Endothelial cell of umbilical vein (primary cell): Measurements from ENCODE around the gene MCF2. TPM values are rescaled to one million over a fixed set of nuclear protein-coding genes. Genes with fewer than 3 reads are reported as not detected.

Experiments used
- BruUV-seq: library from RNA; stranded (reverse); fragments of 400-500 nt; replicated peaks from 2 replicates; lab custom pipeline; 2021; lab: Mats Ljungman, UMichigan
- CTCF ChIA-PET: fragments of 300-600, 350-600 bp; sonication (Branson Sonifier 250); formaldehyde crosslinking; loops from one replicate; lab custom pipeline; 2021; ENCODE audit warnings: antibody characterized with exemption, inconsistent platforms; lab: Charles Lee
- POLR2A ChIA-PET: fragments of 300-600, 350-600 bp; sonication (Branson Sonifier 250); formaldehyde crosslinking; loops from one replicate; lab custom pipeline; 2021; ENCODE audit warnings: antibody characterized with exemption, inconsistent platforms; lab: Charles Lee
- DNase-seq: peaks from one replicate; pipeline ENCODE4 v3.0.0-alpha.2; 2011; ENCODE audit warnings: low read depth, low spot score
- FAIRE-seq: peaks from 2 replicates; lab custom pipeline; 2011; peaks lifted over from hg19 to GRCh38; lab: Jason Lieb, UNC
- H2AFZ ChIP-seq: 2 replicates; pipeline ENCODE4 v1.6.0; 2012; ENCODE audit warnings: low read depth, low read length, control low read depth, inconsistent platforms
- H3K27ac ChIP-seq: 2 replicates; pipeline ENCODE4 v1.5.1; 2011; ENCODE audit warnings: low read depth, mild to moderate bottlenecking, control low read depth, low read length, moderate library complexity; ENCODE audit not compliant: insufficient read depth
- H3K27me3 ChIP-seq, 2 experiments: 2 replicates each; pipeline versions ENCODE4 v1.6.0 to v1.6.1; 2011; ENCODE audit warnings: low read length in 2 of 2, mixed read lengths in 1 of 2; ENCODE audit not compliant: control insufficient read depth in 2 of 2, insufficient read depth in 2 of 2
- H3K36me3 ChIP-seq, 2 experiments: 2 replicates in 1 of 2; 3 replicates in 1 of 2; pipeline ENCODE4 v1.5.1; 2011; ENCODE audit warnings: low read length in 2 of 2, mild to moderate bottlenecking in 1 of 2, moderate library complexity in 1 of 2; ENCODE audit not compliant: control insufficient read depth in 2 of 2, insufficient read depth in 2 of 2; ENCODE audit errors: extremely low read depth in 1 of 2
- H3K4me1 ChIP-seq: 3 replicates; pipeline ENCODE4 v1.5.1; 2011; ENCODE audit warnings: mild to moderate bottlenecking, low read length; ENCODE audit not compliant: control insufficient read depth, insufficient read depth; ENCODE audit errors: extremely low read depth
- H3K4me2 ChIP-seq: 2 replicates; pipeline ENCODE4 v1.6.1; 2011; ENCODE audit warnings: low read length, control low read depth, mixed read lengths; ENCODE audit not compliant: insufficient read depth
- H3K4me3 ChIP-seq, 3 experiments: fragments of 200-600 bp in 1 of 3; sonication (generic), shearing (Covaris generic) in 1 of 3; replicated peaks in 1 of 3; 2 replicates each; pipeline ENCODE4 v1.5.1; 2011 to 2016; ENCODE audit warnings: control low read depth in 3 of 3, low read length in 3 of 3, mild to moderate bottlenecking in 2 of 3, inconsistent platforms in 1 of 3, low read depth in 1 of 3, moderate library complexity in 1 of 3; ENCODE audit not compliant: insufficient read depth in 1 of 3
- H3K79me2 ChIP-seq: 2 replicates; pipeline ENCODE4 v1.6.0; 2012; ENCODE audit warnings: low read length, inconsistent platforms; ENCODE audit not compliant: control insufficient read depth, insufficient read depth
- H3K9ac ChIP-seq: replicated peaks from 2 replicates; pipeline ENCODE3; 2011; ENCODE audit warnings: low read length, control low read depth; ENCODE audit not compliant: insufficient read depth; ENCODE audit errors: extremely low read depth
- H3K9me1 ChIP-seq: replicated peaks from 3 replicates; pipeline ENCODE4 v1.6.0; 2011; ENCODE audit warnings: mild to moderate bottlenecking, low read length; ENCODE audit not compliant: control insufficient read depth, insufficient read depth; ENCODE audit errors: extremely low read depth
- H3K9me3 ChIP-seq: replicated peaks from 2 replicates; pipeline ENCODE4 v1.5.1; 2012; ENCODE audit warnings: low read length, inconsistent platforms; ENCODE audit not compliant: control insufficient read depth, insufficient read depth
- H4K20me1 ChIP-seq: replicated peaks from 2 replicates; pipeline ENCODE3; 2011; ENCODE audit warnings: mild to moderate bottlenecking, low read length; ENCODE audit not compliant: control insufficient read depth, insufficient read depth; ENCODE audit errors: extremely low read depth
- CTCF ChIP-seq, 2 donors: IDR thresholded peaks; 1 replicate in 1 of 2; 2 replicates in 1 of 2; pipeline ENCODE4 v1.5.1; 2011; ENCODE audit warnings: low read length in 2 of 2, mild to moderate bottlenecking in 2 of 2, moderate library complexity in 2 of 2, control low read depth in 1 of 2, inconsistent platforms in 1 of 2, low read depth in 1 of 2; ENCODE audit not compliant: insufficient read depth in 1 of 2; ENCODE audit errors: extremely low read depth in 1 of 2
- EZH2 ChIP-seq: IDR thresholded peaks from 2 replicates; pipeline ENCODE4 v1.6.1; 2012; ENCODE audit warnings: borderline replicate concordance, low read depth, mild to moderate bottlenecking, moderate library complexity, low read length, inconsistent platforms; ENCODE audit not compliant: severe bottlenecking
- FOS ChIP-seq: IDR thresholded peaks from 2 replicates; pipeline ENCODE4 v1.6.1; 2011; ENCODE audit warnings: mild to moderate bottlenecking, low read length, moderate library complexity, borderline replicate concordance; ENCODE audit not compliant: insufficient read depth
- GATA2 ChIP-seq: IDR thresholded peaks from 2 replicates; pipeline ENCODE4 v1.7.0; 2011; ENCODE audit warnings: low read depth, mild to moderate bottlenecking, moderate library complexity, mixed read lengths, low read length; ENCODE audit not compliant: insufficient read length, insufficient read depth
- JUN ChIP-seq: IDR thresholded peaks from 2 replicates; pipeline ENCODE4 v1.6.1; 2011; ENCODE audit warnings: borderline replicate concordance, low read depth; ENCODE audit not compliant: insufficient read length, insufficient read depth
- MAX ChIP-seq: IDR thresholded peaks from 2 replicates; pipeline ENCODE4 v1.6.1; 2011; ENCODE audit not compliant: insufficient read depth, insufficient read length
- MYC ChIP-seq: IDR thresholded peaks from one replicate; pipeline ENCODE4 v1.6.1; 2011; ENCODE audit warnings: mild to moderate bottlenecking, low read depth, low read length
- POLR2A ChIP-seq: IDR thresholded peaks from 2 replicates; pipeline ENCODE4 v1.6.1; 2012; ENCODE audit warnings: low read depth, mild to moderate bottlenecking, control low read depth, low read length
- POLR2AphosphoS5 ChIP-seq: IDR thresholded peaks from 2 replicates; pipeline ENCODE4 v1.6.1; 2012; ENCODE audit warnings: low read depth, mild to moderate bottlenecking, control low read depth, low read length, moderate library complexity; ENCODE audit not compliant: insufficient read depth
- dilution Hi-C: fragments of 300-500 bp; cut with MboI; formaldehyde crosslinking; loops from one replicate; pipeline ENCODE4 v1.15.0; 2019; ENCODE audit warnings: low sequenced_read_pairs; ENCODE audit not compliant: extremely low pct_ligation_motif_present
- intact Hi-C: fragments of 100-400 bp; cut with micrococcal nuclease; formaldehyde crosslinking; loops from one replicate; pipeline ENCODE4 v1.10.0; 2022
- polyA plus RNA-seq, 4 experiments: library from polyadenylated mRNA; depleted of rRNA in 3 of 4; stranded (reverse) in 3 of 4; unstranded in 1 of 4; fragments of >200 nt; gene quantifications; 2 replicates each; pipeline versions ENCODE4 v1.2.1 to v1.2.3, GENCODE V29; 2011 to 2012; ENCODE audit warnings: missing spikeins in 1 of 4
- total RNA-seq: library from RNA; stranded (reverse); gene quantifications from 2 replicates; pipeline ENCODE4 v1.2.3, GENCODE V29; 2021

The MCF2 gene
- total and polyA plus RNA-seq, 2 donors (not counting 3 experiments of a cell fraction or from before 2014, with no cell fraction given): 0.13 TPM; not detected in 1

- Histone ChIP-seq H3K9me3 (no peaks in the 10 kb centered on the region), H4K20me1 (no peaks in the 10 kb centered on the region), H3K79me2 (no peaks in the 10 kb centered on the region), H3K4me2 (no peak overlapping the region), H3K27ac (no peak overlapping the region), H3K9ac (no peak overlapping the region), H3K4me3 (no peak overlapping the region), H3K9me1 (no peaks in the 10 kb centered on the region), H3K36me3 (no peaks in the 10 kb centered on the region), H2AFZ (no peak overlapping the region), H3K27me3 (no peaks in the 10 kb centered on the region), H3K4me1 (no peaks in the 10 kb centered on the region)
- POLR2A ChIA-PET: no interaction called here
- intact Hi-C loops: no loop called here
- DNase-seq: no peak
- CTCF ChIA-PET: no interaction called here
- no TSS peak for BruUV-seq
- dilution Hi-C loops: no loop called here
- TF ChIP-seq MYC (no peak), GATA2 (no peak), CTCF (IDR thresholded peaks at IDR 0.05; ENCODE audit: extremely low read depth in 1 of 2, insufficient read depth in 1 of 2, low read depth in 1 of 2, low read length in 2 of 2) (no peak), POLR2AphosphoS5 (no peak), POLR2A (no peak), JUN (no peak), FOS (no peak), EZH2 (no peak), MAX (no peak)
- no peak for FAIRE-seq
Observed at GRCh38 chrX:139542652-139543051, 165.3 kb downstream of the MCF2 start.
